GM21447 (cell line): ENCODE results near the gene ATG2A.
A peak's percentile ranks its signal among the peaks of the same experiment; 100 is the strongest.

Experiments used
- ATAC-seq: cut with Tn5 transposase; IDR thresholded peaks from one replicate; pipeline ENCODE4 v1.9.1; 2021; ENCODE audit not compliant: unreplicated experiment

Gene ATG2A

GRCh38 chr11:64925536-64926436 is 8.8 kb upstream of the ATG2A start:
- ATAC-seq, result no peak

GRCh38 chr11:64924910-64925284 is 7.9 kb upstream of the ATG2A start:
- no peak for ATAC-seq

GRCh38 chr11:64923944-64924909 is 7.2 kb upstream of the ATG2A start, which contains the start of gene PPP2R5B:
TSS of gene PPP2R5B (plus strand) at chr11:64924689. CDS start at chr11:64925735, 1,046 bp downstream.
- peak; percentile 82 for ATAC-seq

GRCh38 chr11:64923151-64923661 is 6.2 kb upstream of the ATG2A start:
- no peak for ATAC-seq

GRCh38 chr11:64921384-64921783 is 4.4 kb upstream of the ATG2A start:
- ATAC-seq, result no peak

- no peak for ATAC-seq
These were observed 3.1 kb upstream of the ATG2A start for GRCh38 chr11:64920124-64920523.

- no peak for ATAC-seq
These were observed 2.6 kb upstream of the ATG2A start for GRCh38 chr11:64919627-64920026.

- no peak for ATAC-seq
These were observed 1.0 kb upstream of the ATG2A start for GRCh38 chr11:64918017-64918416.

GRCh38 chr11:64917663-64917995 is 620 bp upstream of the ATG2A start:
- ATAC-seq, result no peak

GRCh38 chr11:64916040-64916774 is 802 bp downstream of the ATG2A start:
- ATAC-seq, result no peak

GRCh38 chr11:64915376-64915887 is 1.6 kb downstream of the ATG2A start:
- no peak for ATAC-seq

GRCh38 chr11:64914123-64914522 is 2.9 kb downstream of the ATG2A start:
- no peak for ATAC-seq

GRCh38 chr11:64913171-64913727 is 3.8 kb downstream of the ATG2A start:
- ATAC-seq, result no peak

GRCh38 chr11:64911689-64912088 is 5.3 kb downstream of the ATG2A start:
- no peak for ATAC-seq

- no peak for ATAC-seq
These were observed 5.9 kb downstream of the ATG2A start for GRCh38 chr11:64911142-64911541.

GRCh38 chr11:64910451-64911093 is 6.4 kb downstream of the ATG2A start:
- no peak for ATAC-seq

GRCh38 chr11:64909653-64910343 is 7.2 kb downstream of the ATG2A start:
- ATAC-seq, result no peak

- no peak for ATAC-seq
These were observed 8.2 kb downstream of the ATG2A start for GRCh38 chr11:64908766-64909165.

GRCh38 chr11:64906314-64906635 is 10.7 kb downstream of the ATG2A start:
- ATAC-seq, result no peak
